Thoracic aorta (tissue), 2 donors: ENCODE results near the gene DNAH12. TPM values are rescaled to one million over a fixed set of nuclear protein-coding genes. Genes with fewer than 3 reads are reported as not detected.
"Not testable (repeated sequence)": the region's sequence is repeated elsewhere in the genome, so short reads cannot be mapped to it uniquely, and the experiment has no call there.

ENCODE experiments used
- ATAC-seq: fragments of 150-250 bp; one replicate; pipeline ENCODE4 v1.8.0; 2017; ENCODE audit warnings: low read depth; ENCODE audit not compliant: insufficient number of reproducible peaks, low FRiP score
- DNase-seq: peaks from one replicate; pipeline ENCODE4 v3.0.0-alpha.2; 2020; ENCODE audit warnings: low spot score
- H3K27ac ChIP-seq, 2 donors: fragments of 200-600 bp; sonication (generic); 1 replicate in 1 of 2; 2 replicates in 1 of 2; pipeline ENCODE4 v1.5.1; 2016; ENCODE audit warnings: mild to moderate bottlenecking in 2 of 2, moderate library complexity in 2 of 2
- H3K27me3 ChIP-seq: fragments of 200-600 bp; sonication (generic); replicated peaks from 2 replicates; pipeline ENCODE4 v1.6.0; 2016; ENCODE audit warnings: mild to moderate bottlenecking; ENCODE audit not compliant: insufficient read depth
- H3K36me3 ChIP-seq: fragments of 200-600 bp; sonication (generic); one replicate; pipeline ENCODE4 v1.5.1; 2016
- H3K4me1 ChIP-seq, 2 donors: fragments of 200-600 bp; sonication (generic); 1 replicate in 1 of 2; 2 replicates in 1 of 2; pipeline versions ENCODE4 v1.5.1 to v1.6.0; 2016; ENCODE audit warnings: low read depth in 2 of 2, mild to moderate bottlenecking in 1 of 2; ENCODE audit not compliant: control insufficient read depth in 1 of 2
- H3K4me3 ChIP-seq: fragments of 200-600 bp; sonication (generic); 2 replicates; pipeline ENCODE4 v1.5.1; 2016; ENCODE audit warnings: mild to moderate bottlenecking
- H3K9me3 ChIP-seq: fragments of 200-600 bp; sonication (generic); 2 replicates; pipeline ENCODE4 v1.5.1; 2016
- total RNA-seq, 2 donors: library from RNA; depleted of rRNA; stranded (reverse); fragments of >200 nt; gene quantifications; one replicate each; pipeline versions ENCODE4 v1.1.0 to v1.2.3, GENCODE V29; 2016
- TF ChIP-seq, protein P1 (sequence below): fragments of 200-600 bp; sonication (generic); IDR thresholded peaks from one replicate; pipeline ENCODE4 v1.5.1; 2019; ENCODE audit warnings: antibody characterized with exemption

Gene DNAH12
- total RNA-seq, 2 donors from 2014 or later, result 0.14 to 0.95 TPM

DNA sequence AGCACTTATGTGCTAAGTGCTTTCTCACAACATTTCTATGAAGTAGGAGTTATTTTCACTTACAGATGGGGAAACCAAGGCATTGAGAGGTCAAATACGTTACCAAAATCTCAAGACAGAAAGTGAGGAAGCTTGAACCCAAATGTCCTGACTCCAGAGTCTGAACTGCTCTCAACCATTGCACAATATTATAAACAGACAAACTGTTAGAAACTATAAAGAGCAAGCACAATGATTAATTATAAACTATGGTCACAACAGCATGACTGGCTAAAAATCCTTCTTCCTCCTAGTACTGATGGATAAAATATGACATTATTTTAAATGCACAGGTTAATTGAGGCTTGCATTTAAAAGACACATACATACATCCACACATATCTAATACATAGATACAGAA lies 173.8 kb downstream of the DNAH12 start:
- H3K36me3 ChIP-seq, result no peaks in the 10 kb centered on the region
- no peaks in the 10 kb centered on the region for H3K9me3 ChIP-seq
- no peak for DNase-seq
- TF ChIP-seq, protein P1, sequence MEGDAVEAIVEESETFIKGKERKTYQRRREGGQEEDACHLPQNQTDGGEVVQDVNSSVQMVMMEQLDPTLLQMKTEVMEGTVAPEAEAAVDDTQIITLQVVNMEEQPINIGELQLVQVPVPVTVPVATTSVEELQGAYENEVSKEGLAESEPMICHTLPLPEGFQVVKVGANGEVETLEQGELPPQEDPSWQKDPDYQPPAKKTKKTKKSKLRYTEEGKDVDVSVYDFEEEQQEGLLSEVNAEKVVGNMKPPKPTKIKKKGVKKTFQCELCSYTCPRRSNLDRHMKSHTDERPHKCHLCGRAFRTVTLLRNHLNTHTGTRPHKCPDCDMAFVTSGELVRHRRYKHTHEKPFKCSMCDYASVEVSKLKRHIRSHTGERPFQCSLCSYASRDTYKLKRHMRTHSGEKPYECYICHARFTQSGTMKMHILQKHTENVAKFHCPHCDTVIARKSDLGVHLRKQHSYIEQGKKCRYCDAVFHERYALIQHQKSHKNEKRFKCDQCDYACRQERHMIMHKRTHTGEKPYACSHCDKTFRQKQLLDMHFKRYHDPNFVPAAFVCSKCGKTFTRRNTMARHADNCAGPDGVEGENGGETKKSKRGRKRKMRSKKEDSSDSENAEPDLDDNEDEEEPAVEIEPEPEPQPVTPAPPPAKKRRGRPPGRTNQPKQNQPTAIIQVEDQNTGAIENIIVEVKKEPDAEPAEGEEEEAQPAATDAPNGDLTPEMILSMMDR, result no peak
- no peaks in the 10 kb centered on the region for H3K4me1 ChIP-seq
- ATAC-seq, result no peak
- no peak overlapping the region for H3K27ac ChIP-seq
- H3K4me3 ChIP-seq, result no peak overlapping the region
- H3K27me3 ChIP-seq, result no peaks in the 10 kb centered on the region

DNA sequence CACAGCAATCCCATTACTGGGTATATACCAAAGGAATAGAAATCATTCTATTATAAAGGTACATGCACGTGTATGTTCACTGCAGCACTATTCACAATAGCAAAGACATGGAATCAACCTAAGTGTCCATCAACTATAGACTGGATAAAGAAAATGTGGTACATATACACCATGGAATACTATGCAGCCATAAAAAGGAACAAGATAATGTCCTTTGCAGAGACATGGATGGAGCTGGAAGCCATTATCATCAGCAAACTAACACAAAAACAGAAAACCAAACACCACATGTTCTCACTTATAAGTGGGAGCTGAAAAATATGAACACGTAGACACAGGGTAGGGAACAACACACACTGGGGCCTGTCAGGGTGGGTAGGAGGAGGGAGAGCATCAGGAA lies 179.1 kb downstream of the DNAH12 start:
- not testable (repeated sequence) for DNase-seq, H3K4me1 ChIP-seq, H3K36me3 ChIP-seq, H3K27me3 ChIP-seq, H3K9me3 ChIP-seq, H3K4me3 ChIP-seq, ATAC-seq, H3K27ac ChIP-seq

DNA sequence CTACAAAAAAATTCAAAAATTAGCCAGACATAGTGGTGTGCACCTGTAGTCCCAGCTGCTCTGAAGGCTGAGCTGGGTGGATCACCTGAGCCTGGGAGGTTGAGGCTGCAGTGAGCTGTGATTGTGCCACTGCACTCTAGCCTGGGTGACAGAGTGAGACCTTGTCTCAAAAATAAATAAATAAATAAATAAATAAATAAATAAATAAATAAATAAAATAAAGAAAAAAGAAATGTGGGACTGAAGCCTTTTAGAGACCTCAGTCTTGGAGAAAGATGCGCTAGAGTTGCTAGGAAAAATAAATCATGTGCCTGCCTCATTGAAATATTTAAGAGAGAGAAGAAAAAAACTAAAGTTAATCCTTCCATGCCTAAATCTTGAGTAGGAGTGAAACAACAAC lies 187.9 kb downstream of the DNAH12 start:
- not testable (repeated sequence) for H3K4me1 ChIP-seq, ATAC-seq, H3K4me3 ChIP-seq, H3K27ac ChIP-seq, DNase-seq, H3K36me3 ChIP-seq, H3K27me3 ChIP-seq, H3K9me3 ChIP-seq

DNA sequence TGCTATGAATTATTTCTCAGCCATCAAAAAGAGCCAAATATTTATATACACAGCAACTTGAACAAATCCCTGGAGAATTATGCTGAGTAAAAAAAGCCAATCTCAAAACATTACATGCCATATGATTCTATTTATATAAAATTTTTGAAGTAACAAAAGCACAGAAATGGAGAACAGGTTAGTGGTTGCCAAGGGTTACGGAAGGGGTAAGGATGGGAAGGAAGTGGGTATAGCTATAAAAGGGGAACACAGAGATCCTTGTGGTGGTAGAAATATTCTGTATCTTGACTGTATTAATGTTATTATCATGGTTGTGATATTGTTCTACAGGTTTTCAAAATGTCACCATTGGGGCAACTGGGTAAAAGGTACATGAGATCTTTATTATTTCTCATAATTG lies 189.4 kb downstream of the DNAH12 start:
- TF ChIP-seq, protein P1, result no peak
- no peaks in the 10 kb centered on the region for H3K4me1 ChIP-seq

DNA sequence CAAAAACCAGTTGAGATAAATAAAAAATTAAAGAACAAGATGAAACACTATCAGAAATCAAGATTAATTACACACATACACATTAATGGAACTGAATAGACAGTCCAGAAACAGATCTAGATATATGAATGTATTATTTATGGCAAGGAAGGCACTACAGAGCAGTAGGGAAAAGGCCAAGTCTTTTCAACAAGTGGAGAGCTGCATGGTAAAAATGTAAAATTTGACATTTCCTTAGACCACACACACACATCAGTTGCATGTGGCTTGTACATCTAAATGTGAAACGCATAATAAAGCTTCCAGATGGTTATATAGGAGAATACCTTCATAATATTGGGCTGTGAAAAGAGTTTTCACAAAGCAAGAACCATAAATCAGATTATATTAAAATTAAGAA lies 193.9 kb downstream of the DNAH12 start:
- Histone ChIP-seq H3K4me1 (no peaks in the 10 kb centered on the region), H3K4me3 (no peak overlapping the region), H3K36me3 (no peaks in the 10 kb centered on the region), H3K9me3 (no peaks in the 10 kb centered on the region), H3K27ac (no peak overlapping the region), H3K27me3 (no peaks in the 10 kb centered on the region)
- ATAC-seq (no peak), DNase-seq (no peak)
- TF ChIP-seq, protein P1, result no peak

More for the DNA sequence above, 189.4 kb downstream of the DNAH12 start:
- Histone ChIP-seq H3K27ac (no peak overlapping the region), H3K27me3 (no peaks in the 10 kb centered on the region), H3K4me3 (no peak overlapping the region), H3K36me3 (no peaks in the 10 kb centered on the region), H3K9me3 (no peaks in the 10 kb centered on the region)
- ATAC-seq, result no peak
- no peak for DNase-seq

DNA sequence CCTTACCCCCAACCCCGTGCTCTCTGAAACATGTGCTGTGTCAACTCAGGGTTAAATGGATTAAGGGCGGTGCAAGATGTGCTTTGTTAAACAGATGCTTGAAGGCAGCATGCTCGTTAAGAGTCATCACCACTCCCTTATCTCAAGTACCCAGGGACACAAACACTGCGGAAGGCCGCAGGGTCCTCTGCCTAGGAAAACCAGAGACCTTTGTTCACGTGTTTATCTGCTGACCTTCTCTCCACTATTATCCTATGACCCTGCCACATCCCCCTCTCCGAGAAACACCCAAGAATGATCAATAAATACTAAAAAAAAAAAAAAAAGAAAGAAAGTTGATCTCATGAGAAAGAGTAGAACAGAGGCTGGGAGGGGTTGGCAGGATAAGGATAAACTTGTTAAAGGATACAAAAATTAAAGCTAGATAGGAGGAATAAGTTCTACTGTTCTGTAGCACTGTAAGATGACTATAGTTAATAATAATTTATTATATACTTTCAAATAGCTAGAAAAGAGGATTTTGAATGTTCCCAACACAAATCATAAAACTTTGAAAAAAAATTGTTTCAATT lies 205.0 kb downstream of the DNAH12 start:
- not testable (repeated sequence) for H3K4me3 ChIP-seq, H3K4me1 ChIP-seq, H3K27me3 ChIP-seq, H3K9me3 ChIP-seq, DNase-seq, H3K36me3 ChIP-seq, ATAC-seq, H3K27ac ChIP-seq

DNA sequence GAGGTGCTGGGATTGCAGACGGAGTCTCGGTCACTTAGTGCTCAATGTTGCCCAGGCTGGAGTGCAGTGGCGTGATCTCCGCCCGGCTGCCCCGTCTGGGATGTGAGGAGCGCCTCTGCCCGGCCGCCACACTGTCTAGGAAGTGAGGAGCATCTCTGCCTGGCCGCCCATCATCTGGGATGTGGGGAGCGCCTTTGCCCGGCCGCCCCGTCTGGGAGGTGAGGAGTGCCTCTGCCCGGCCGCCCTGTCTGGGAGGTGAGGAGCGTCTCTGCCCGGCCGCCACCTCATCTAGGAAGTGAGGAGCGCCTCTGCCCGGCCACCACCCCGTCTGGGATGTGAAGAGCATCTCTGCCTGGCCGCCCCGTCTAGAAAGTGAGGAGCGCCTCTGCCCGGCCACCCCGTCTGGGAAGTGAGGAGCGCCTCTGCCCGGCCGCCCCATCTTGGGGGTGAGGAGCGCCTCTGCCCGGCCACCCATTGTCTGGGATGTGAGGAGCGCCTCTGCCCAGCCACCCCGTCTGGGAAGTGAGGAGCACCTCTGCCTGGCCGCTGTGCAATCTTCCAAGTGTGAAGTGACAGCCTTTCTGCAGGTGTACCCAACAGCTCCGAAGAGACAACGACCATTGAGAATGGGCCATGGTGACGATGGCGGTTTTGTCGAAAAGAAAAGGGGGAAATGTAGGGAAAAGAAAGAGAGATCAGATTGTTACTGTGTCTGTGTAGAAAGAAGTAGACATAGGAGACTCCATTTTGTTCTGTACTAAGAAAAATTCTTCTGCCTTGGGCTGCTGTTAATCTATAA lies 205.7 kb downstream of the DNAH12 start:
- H3K4me1 ChIP-seq, H3K27me3 ChIP-seq, H3K27ac ChIP-seq, H3K9me3 ChIP-seq, ATAC-seq, DNase-seq, H3K36me3 ChIP-seq, H3K4me3 ChIP-seq: not testable (repeated sequence)
